OCI-LY1 (cell line): ENCODE measurements around the gene LEKR1.
A peak's percentile ranks its signal among the peaks of the same experiment; 100 is the strongest.

Experiments
- H2AFZ ChIP-seq: fragments of 200-600 bp; sonication (generic), shearing (Covaris generic); 2 replicates; pipeline ENCODE4 v1.6.0; 2014; ENCODE audit warnings: antibody characterized with exemption, mild to moderate bottlenecking, low read length
- H3F3A ChIP-seq: fragments of 200-600 bp; sonication (generic), shearing (Covaris generic); 2 replicates; pipeline ENCODE4 v1.6.0; 2014; ENCODE audit warnings: mild to moderate bottlenecking, antibody characterized with exemption, low read length, moderate library complexity; ENCODE audit not compliant: insufficient read depth
- H3K27ac ChIP-seq: fragments of 200-600 bp; sonication (generic); 2 replicates; pipeline ENCODE4 v1.5.1; 2014; ENCODE audit warnings: low read length, mixed run types, mild to moderate bottlenecking, low read depth; ENCODE audit not compliant: poor library complexity, severe bottlenecking
- H3K27me3 ChIP-seq: fragments of 200-600 bp; sonication (generic); 2 replicates; pipeline ENCODE4 v1.6.0; 2014; ENCODE audit warnings: antibody characterized with exemption, mild to moderate bottlenecking, low read length, moderate library complexity; ENCODE audit not compliant: insufficient read depth
- H3K36me3 ChIP-seq: fragments of 200-600 bp; sonication (generic); 2 replicates; pipeline ENCODE4 v1.6.1; 2014; ENCODE audit warnings: mild to moderate bottlenecking, antibody characterized with exemption, low read length, moderate library complexity, mixed read lengths; ENCODE audit not compliant: insufficient read depth
- H3K4me1 ChIP-seq: fragments of 200-600 bp; sonication (generic); 2 replicates; pipeline ENCODE4 v1.5.1; 2014; ENCODE audit warnings: mild to moderate bottlenecking, low read length, moderate library complexity; ENCODE audit not compliant: insufficient read depth, severe bottlenecking
- H3K4me2 ChIP-seq: fragments of 200-600 bp; sonication (generic), shearing (Covaris generic); 2 replicates; pipeline ENCODE4 v1.6.1; 2014; ENCODE audit warnings: low read length
- H3K4me3 ChIP-seq: fragments of 200-600 bp; sonication (generic); 2 replicates; pipeline ENCODE4 v1.5.1; 2014; ENCODE audit warnings: low read length, low read depth, mild to moderate bottlenecking, mixed read lengths; ENCODE audit not compliant: poor library complexity, severe bottlenecking
- H3K79me2 ChIP-seq: fragments of 200-600 bp; shearing (Covaris generic); 2 replicates; pipeline ENCODE4 v1.6.1; 2016; ENCODE audit warnings: mixed run types, low read length, mixed read lengths; ENCODE audit not compliant: insufficient read depth
- H3K9ac ChIP-seq: fragments of 200-600 bp; sonication (generic), shearing (Covaris generic); 2 replicates; pipeline ENCODE4 v1.6.1; 2014; ENCODE audit warnings: mild to moderate bottlenecking, low read length, mixed read lengths
- H3K9me2 ChIP-seq: fragments of 200-600 bp; sonication (generic), shearing (Covaris generic); 2 replicates; pipeline ENCODE4 v1.6.1; 2014; ENCODE audit warnings: low read depth, mild to moderate bottlenecking, low read length, mixed read lengths
- H3K9me3 ChIP-seq: fragments of 200-600 bp; shearing (Covaris generic); 2 replicates; pipeline ENCODE4 v1.6.1; 2014; ENCODE audit warnings: low read length, mixed read lengths
- H4K20me1 ChIP-seq: fragments of 200-600 bp; sonication (generic), shearing (Covaris generic); 2 replicates; pipeline ENCODE4 v1.6.0; 2016; ENCODE audit warnings: mild to moderate bottlenecking, low read length; ENCODE audit not compliant: insufficient read depth
- CTCF ChIP-seq: fragments of 200-600 bp; sonication (generic), shearing (Covaris generic); IDR thresholded peaks from 2 replicates; pipeline ENCODE4 v1.5.1; 2017; ENCODE audit warnings: mild to moderate bottlenecking, antibody characterized with exemption, low read length, moderate library complexity, mixed read lengths
- EZH2 ChIP-seq: fragments of 200-600 bp; sonication (generic), shearing (Covaris generic); IDR thresholded peaks from 2 replicates; pipeline ENCODE4 v1.8.0; 2017; ENCODE audit warnings: borderline replicate concordance, mixed run types, mild to moderate bottlenecking, antibody characterized with exemption, low read length, moderate library complexity, mixed read lengths

The LEKR1 gene

GRCh38 chr3:156973954-156974353 lies 147.8 kb downstream of the LEKR1 start:
- Histone ChIP-seq H2AFZ (no peak overlapping the region), H3K27ac (no peak overlapping the region), H3K9me3 (no peaks in the 10 kb centered on the region), H3K4me3 (no peak overlapping the region), H3K4me1 (peaks cover 39% of the 10 kb centered on the region), H3K9me2 (no peaks in the 10 kb centered on the region), H3K36me3 (no peaks in the 10 kb centered on the region), H3K79me2 (no peaks in the 10 kb centered on the region), H3K4me2 (no peak overlapping the region), H4K20me1 (no peaks in the 10 kb centered on the region), H3K9ac (no peak overlapping the region), H3F3A (no peaks in the 10 kb centered on the region), H3K27me3 (no peaks in the 10 kb centered on the region)
- TF ChIP-seq EZH2 (no peak), CTCF (no peak)

GRCh38 chr3:156974931-156975330 lies 148.8 kb downstream of the LEKR1 start:
- H3K9me2 ChIP-seq: no peaks in the 10 kb centered on the region

GRCh38 chr3:156975721-156976120 lies 149.6 kb downstream of the LEKR1 start:
- peak overlapping the region; percentile 34 for H3K27ac ChIP-seq
- no peak overlapping the region for H3K4me2 ChIP-seq
- H4K20me1 ChIP-seq: no peaks in the 10 kb centered on the region
- no peak overlapping the region for H3K9ac ChIP-seq
- no peaks in the 10 kb centered on the region for H3K36me3 ChIP-seq
- H2AFZ ChIP-seq: 0 out of 2 replicates have a peak overlapping the region, but pooled peaks have one; percentile 4
- H3K9me3 ChIP-seq: no peaks in the 10 kb centered on the region
- no peaks in the 10 kb centered on the region for H3K79me2 ChIP-seq
- no peaks in the 10 kb centered on the region for H3K9me2 ChIP-seq
- no peak overlapping the region for H3K4me3 ChIP-seq
- TF ChIP-seq EZH2 (no peak), CTCF (no peak)
- H3K4me1 ChIP-seq: peaks cover 48% of the 10 kb centered on the region
- H3K27me3 ChIP-seq: no peaks in the 10 kb centered on the region
- H3F3A ChIP-seq: no peaks in the 10 kb centered on the region

More at GRCh38 chr3:156974931-156975330, 148.8 kb downstream of the LEKR1 start:
- Histone ChIP-seq H3K9me3 (no peaks in the 10 kb centered on the region), H3K79me2 (no peaks in the 10 kb centered on the region), H3K27ac (peak overlapping the region; percentile 22), H3K36me3 (no peaks in the 10 kb centered on the region), H2AFZ (no peak overlapping the region), H3F3A (no peaks in the 10 kb centered on the region), H3K4me2 (no peak overlapping the region), H3K9ac (no peak overlapping the region), H3K27me3 (no peaks in the 10 kb centered on the region), H3K4me3 (no peak overlapping the region), H4K20me1 (no peaks in the 10 kb centered on the region), H3K4me1 (peaks cover 48% of the 10 kb centered on the region)
- TF ChIP-seq EZH2 (no peak), CTCF (no peak)
